NCI-H1436 (cell line): ENCODE measurements around the gene HOXB6.

Experiments used
- DNase-seq: peaks from one replicate; lab custom pipeline; 2025; lab: John Stamatoyannopoulos, UW

Gene HOXB6

GRCh38 chr17:48621410-48622392 is 16.9 kb upstream of the HOXB6 start:
- DNase-seq, result no peak

- DNase-seq, result no peak
Observed at GRCh38 chr17:48620461-48621139, 15.8 kb upstream of the HOXB6 start.

- DNase-seq, result no peak
Observed at GRCh38 chr17:48619826-48620449, 15.2 kb upstream of the HOXB6 start.

GRCh38 chr17:48618256-48618896 is 13.6 kb upstream of the HOXB6 start:
- peak; percentile 70 for DNase-seq

- DNase-seq, result no peak
Observed at GRCh38 chr17:48617471-48618255, 12.9 kb upstream of the HOXB6 start.

GRCh38 chr17:48616717-48617470 is 12.1 kb upstream of the HOXB6 start:
- DNase-seq, result no peak

- no peak for DNase-seq
Observed at GRCh38 chr17:48615963-48616716, 11.4 kb upstream of the HOXB6 start.

- no peak for DNase-seq
Observed at GRCh38 chr17:48615047-48615962, 10.5 kb upstream of the HOXB6 start, which contains the start of gene HOXB8. TSS of gene HOXB8 (minus strand) at chr17:48615292. CDS start at chr17:48614704, 588 bp downstream.

GRCh38 chr17:48613862-48614694 is 9.3 kb upstream of the HOXB6 start:
- no peak for DNase-seq

- peak; percentile 22 for DNase-seq
Observed at GRCh38 chr17:48612854-48613691, 8.3 kb upstream of the HOXB6 start.

GRCh38 chr17:48612456-48612853 is 7.7 kb upstream of the HOXB6 start:
- peak; percentile 23 for DNase-seq

- DNase-seq, result peak; percentile 44
Observed at GRCh38 chr17:48611681-48612455, 7.1 kb upstream of the HOXB6 start.

GRCh38 chr17:48611213-48611612 is 6.4 kb upstream of the HOXB6 start:
- DNase-seq, result no peak

GRCh38 chr17:48610282-48611211 is 5.8 kb upstream of the HOXB6 start, which contains the start of gene HOXB7:
TSS of gene HOXB7 (minus strand) at chr17:48611017. CDS start at chr17:48610918, 99 bp downstream.
- peak; percentile 59 for DNase-seq
